Stimulated activated CD8-positive, alpha-beta memory T cell treated with anti-CD3 and anti-CD28 coated beads, Interleukin-12 subunit alpha, Interleukin-12 subunit beta, amount 100 ng/mL, for 4 hours (primary cell): ENCODE measurements around the gene TMEM132C.
"Not testable (repeated sequence)": the region's sequence is repeated elsewhere in the genome, so short reads cannot be mapped to it uniquely, and the experiment has no call there.

Source experiments
- DNase-seq: peaks from one replicate; pipeline ENCODE4 v3.0.0-alpha.2; 2020; ENCODE audit warnings: low read depth

Gene TMEM132C

DNA sequence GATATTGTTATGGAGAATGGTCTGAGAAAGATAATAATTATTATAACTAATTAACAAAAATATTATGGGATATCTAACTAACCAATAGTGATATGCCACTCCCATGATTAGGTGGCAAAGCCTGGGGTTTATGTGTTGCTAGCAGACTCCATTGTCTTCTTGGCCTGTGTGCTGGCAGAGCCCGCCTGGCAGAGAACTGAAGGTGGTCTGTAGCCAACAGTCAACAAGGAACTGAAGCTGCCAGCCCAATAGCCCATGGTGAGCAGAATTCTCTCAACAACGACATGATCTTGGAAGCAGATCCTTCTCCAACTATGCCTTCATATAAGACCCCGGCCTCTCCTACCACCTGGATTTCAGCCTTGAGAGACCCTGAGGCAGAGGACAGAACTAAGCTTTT, 298.0 kb downstream of the TMEM132C start:
- DNase-seq = no peak

GRCh38 chr12:128567730-128568129, 300.8 kb downstream of the TMEM132C start:
- no peak for DNase-seq

DNA sequence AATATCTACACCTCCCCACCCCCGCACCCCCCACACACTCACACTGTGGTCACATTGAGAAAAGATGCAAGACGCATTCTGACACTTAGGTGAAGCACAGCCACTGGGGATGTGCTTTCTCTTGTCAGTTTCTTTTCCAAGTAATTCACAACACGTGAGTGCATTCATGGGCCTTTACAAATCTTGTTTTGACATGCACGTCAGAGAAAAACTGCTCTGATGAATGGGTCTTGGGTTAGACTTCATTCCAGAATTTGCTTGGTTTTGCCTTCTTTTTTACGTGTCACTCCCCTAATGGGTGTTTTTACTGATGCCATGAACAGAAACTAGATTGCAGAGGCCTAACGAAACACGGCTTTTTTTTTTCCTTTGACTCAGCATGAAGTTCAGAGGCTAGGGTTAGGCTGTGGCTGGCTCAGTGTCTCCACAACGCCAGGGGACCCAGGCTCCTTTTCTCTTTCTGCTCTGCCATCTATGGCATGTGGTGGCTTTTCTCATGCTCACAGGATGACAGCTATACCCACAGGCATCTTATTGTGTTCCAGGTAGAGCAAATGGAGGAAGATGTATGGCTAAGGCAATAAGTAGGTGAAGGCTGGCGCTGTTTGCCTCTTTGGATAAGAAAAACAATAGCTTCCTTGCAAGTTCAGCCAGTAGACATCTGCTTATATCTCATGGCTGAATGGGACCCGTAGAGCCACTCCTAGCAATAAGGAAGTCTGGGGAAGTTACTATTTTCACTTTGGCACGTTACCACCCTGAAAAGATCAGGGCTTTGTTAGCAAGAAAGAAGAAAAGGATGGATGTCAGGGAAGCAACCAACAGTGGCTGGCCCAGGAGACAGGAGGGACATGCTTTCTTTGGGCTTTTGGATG, 303.5 kb downstream of the TMEM132C start:
- no peak for DNase-seq

- DNase-seq = no peak
Observed at GRCh38 chr12:128571906-128572810, 305.2 kb downstream of the TMEM132C start.

- no peak for DNase-seq
Observed at GRCh38 chr12:128573907-128574306, 306.9 kb downstream of the TMEM132C start.

- no peak for DNase-seq
Observed at GRCh38 chr12:128578045-128578444, 311.1 kb downstream of the TMEM132C start.

- DNase-seq = no peak
Observed at GRCh38 chr12:128581321-128581761, 314.4 kb downstream of the TMEM132C start.

- no peak for DNase-seq
Observed at GRCh38 chr12:128583453-128583852, 316.5 kb downstream of the TMEM132C start.

DNA sequence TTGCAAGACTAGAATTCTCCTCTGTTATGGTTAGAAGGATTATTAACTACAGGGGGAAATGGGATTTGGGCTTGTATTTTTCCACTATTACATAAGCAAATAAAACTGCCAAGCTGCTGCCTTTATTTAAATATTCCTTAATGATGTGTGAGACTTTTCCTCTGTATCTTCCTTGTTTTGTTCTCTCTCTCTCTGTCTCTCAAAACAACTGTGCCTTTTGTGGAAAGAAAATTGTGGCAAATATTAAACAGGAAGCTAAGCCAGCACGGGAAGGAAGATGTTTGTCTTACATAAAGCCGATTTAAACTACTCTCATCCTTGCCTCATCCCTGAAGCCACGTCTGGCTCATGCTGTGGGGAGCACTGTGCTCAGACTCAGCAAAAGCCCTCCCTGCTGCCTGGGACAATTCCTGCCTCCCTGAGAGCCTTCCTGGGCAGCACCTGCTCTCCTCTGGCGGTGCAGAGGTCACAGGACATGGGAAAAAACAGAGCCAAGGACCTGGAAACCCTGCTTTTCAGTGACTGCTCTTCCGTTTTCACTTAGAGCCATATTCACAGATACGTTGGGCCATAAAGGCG, 319.6 kb downstream of the TMEM132C start:
- no peak for DNase-seq

- no peak for DNase-seq
Observed at GRCh38 chr12:128587918-128588317, 320.9 kb downstream of the TMEM132C start.

DNA sequence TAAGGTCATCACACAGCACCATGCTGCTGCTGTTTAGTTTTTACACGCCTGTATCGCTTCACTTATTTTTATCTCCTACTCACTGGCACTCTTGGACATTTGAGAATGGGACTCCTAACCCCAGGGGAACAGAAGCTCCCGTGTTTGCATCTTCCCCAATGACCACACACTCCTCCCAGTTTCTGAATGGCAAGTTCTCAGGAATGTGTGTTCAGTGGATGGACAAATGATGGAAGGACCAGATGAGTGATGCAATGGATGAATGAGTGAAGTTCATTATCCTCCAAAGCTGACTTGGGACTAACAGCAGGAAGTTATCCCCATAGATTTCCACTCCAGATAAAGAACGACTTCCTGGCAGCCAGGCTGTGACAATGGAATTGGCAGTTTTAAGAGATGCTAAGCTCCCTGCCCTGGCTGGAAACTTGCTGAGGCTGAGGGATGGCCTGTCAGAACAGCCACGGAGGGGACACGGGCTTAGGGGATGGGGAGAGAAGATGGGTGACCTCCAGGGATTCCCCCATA, 325.3 kb downstream of the TMEM132C start:
- no peak for DNase-seq

- DNase-seq = no peak
Observed at GRCh38 chr12:128594521-128594920, 327.6 kb downstream of the TMEM132C start.

- no peak for DNase-seq
Observed at GRCh38 chr12:128595609-128596008, 328.6 kb downstream of the TMEM132C start.

DNA sequence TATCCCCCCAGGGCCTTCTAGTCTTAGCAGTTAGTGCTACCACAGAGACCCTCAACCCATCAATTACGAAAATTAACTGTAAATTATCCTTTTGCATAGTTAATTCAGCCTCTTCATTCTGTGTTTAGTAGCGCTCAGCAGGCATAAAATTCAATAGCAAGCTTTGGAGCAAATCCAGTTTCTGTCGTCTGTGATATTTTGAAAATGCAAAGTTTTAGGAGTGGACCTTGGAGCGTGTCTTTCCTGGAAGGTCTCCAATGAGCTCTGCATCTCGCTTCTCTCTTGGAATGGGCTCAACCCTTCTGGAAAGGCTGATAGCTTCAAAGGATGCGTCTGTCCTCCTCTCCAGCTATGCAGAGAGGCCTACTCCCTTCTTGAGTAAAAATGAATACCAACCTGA, 333.9 kb downstream of the TMEM132C start:
- DNase-seq = no peak

DNA sequence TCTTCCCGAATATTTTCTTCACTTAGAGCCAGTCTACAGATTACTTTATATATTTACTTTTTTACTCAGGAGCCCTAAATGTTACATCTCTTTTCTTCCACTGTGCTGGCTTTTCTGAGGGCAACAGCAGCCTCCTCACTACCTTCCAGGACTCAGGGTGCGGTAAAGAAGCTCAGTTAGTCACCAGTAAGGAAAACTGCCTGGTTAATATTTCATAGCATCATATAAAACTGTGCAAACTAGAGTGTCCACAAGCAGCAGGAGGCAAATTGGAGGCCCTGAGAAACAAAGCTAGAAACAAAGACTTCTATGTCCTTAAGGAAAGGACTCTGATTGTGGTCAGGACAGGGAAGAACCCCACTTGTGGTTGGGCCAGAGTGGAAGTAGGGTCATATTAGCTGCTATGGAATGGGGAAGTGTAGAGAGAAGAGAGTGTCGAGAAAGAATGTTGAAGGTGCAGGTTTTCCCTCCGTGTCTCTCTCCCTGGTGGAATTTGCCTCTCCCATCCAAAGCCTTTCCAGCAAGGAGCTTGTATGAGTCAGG, 336.7 kb downstream of the TMEM132C start:
- no peak for DNase-seq

DNA sequence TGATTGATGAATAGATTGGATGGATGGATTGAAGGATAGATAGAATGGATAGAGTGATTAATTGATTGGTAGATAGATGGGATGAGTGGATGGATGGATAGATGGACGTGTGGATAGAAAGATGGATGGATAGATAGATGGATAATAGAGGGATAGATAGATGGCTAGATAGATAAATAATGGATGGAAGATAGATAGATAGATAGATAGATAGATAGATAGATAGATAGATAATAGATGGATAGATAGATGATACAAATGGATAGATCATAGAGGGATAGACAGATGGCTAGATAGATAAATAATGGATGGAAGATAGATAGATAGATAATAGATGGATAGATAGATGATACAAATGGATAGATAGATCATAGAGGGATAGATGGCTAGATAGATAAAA, 337.2 kb downstream of the TMEM132C start:
- DNase-seq = not testable (repeated sequence)

GRCh38 chr12:128606051-128606450, 339.1 kb downstream of the TMEM132C start:
- DNase-seq = no peak

GRCh38 chr12:128606538-128606937, 339.6 kb downstream of the TMEM132C start:
- no peak for DNase-seq

- DNase-seq = no peak
Observed at GRCh38 chr12:128606970-128607369, 340.0 kb downstream of the TMEM132C start.

- no peak for DNase-seq
Observed at GRCh38 chr12:128607641-128608040, 340.7 kb downstream of the TMEM132C start.

DNA sequence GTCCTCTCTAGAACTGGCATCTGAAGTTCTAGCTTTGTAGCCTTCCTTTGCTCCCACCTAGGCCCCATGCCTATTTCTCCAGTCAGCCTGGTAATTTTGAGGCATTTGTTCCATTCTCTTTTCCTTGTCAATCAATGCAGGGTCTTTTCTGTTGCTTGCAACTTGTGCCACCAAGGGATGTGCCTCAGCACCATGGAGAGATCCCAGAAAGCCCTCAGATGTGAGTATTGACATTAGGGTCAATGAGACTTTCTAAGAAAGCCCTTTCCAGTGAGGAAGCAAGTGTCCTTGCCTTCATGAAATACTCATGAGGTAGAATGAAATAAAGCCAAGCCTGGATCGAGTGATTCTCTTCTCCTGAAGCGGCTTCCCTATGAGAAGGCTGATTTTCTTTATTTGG, 342.9 kb downstream of the TMEM132C start:
- no peak for DNase-seq

- no peak for DNase-seq
Observed at GRCh38 chr12:128611736-128612135, 344.8 kb downstream of the TMEM132C start.
